Measurements from ENCODE around the gene ABCF2. TPM values are rescaled to one million over a fixed set of nuclear protein-coding genes. Genes with fewer than 3 reads are reported as not detected.

Gene ABCF2
- total RNA-seq, 1 donor from 2014 or later: 31.3 TPM

DNA sequence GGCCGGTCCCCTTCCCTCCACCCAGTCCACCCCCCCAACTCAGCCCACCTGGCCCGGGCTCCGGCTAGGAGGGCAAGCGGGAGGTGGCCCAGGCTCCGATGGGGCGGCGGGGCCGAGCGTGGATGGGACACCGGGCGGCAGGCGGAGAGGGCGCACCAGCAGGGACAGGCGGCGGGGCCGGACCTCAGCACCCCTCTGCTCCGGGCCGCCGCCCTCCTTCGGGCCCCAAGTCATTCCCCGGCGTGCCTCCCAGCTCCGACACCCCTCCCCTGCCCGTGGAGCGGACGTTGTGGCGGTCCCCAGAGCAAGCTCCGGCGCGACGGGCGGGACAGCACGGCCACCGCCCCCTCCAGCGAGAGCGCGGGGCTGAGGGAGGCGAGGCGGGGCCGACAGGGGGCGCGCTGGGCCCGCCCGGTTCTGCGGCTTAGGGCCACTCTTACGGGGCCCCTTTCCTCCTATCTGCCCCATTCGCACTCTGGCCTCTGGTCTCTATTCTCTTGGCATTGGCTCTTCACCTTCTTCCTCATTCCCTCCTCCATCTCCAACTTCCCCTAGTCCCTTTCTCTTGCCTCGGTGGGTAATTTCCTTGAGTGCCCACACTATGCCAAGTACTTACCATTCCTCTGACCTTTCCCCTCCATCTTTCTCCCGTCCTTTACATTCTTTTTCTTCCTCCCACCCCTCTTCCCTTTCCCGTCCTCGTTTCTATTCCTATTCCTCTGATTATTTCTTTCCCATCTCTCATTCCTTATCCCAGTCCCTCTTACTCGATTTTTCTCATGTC, 58.8 kb downstream of the ABCF2 start:
- Histone ChIP-seq H3K9ac (no peak overlapping the region), H3K27ac (no peak overlapping the region), H2AFZ (replicated peaks) (peak overlapping the region; percentile 90), H3F3A (ENCODE audit: low read depth) (peaks cover 22% of the 10 kb centered on the region), H3K79me2 (ENCODE audit: low read depth) (no peaks in the 10 kb centered on the region), H3K36me3 (no peaks in the 10 kb centered on the region), H3K4me3 (peak overlapping the region; percentile 64), H3K9me3 (ENCODE audit: low read depth) (no peaks in the 10 kb centered on the region), H3K27me3 (peaks cover 99% of the 10 kb centered on the region), H4K20me1 (ENCODE audit: low read depth) (peaks cover 24% of the 10 kb centered on the region), H3K4me1 (peaks cover 10% of the 10 kb centered on the region), H3K4me2 (peak overlapping the region; percentile 97)
- H3K4me3 Mint-ChIP-seq: peak overlapping the region; percentile 71
- peak; percentile 78 for DNase-seq (ENCODE audit: low spot score)
- H3K27ac Mint-ChIP-seq: no peak overlapping the region
- H3K4me1 Mint-ChIP-seq: peaks cover 11% of the 10 kb centered on the region
- peaks cover 5% of the 10 kb centered on the region for H3K9me3 Mint-ChIP-seq
- peaks cover 45% of the 10 kb centered on the region for H3K27me3 Mint-ChIP-seq (ENCODE audit: insufficient read depth, low read depth)
- peak; percentile 72 for TF ChIP-seq EZH2phosphoT487 (IDR thresholded peaks at IDR 0.05)
- no peak for TF ChIP-seq EZH2 (IDR thresholded peaks at IDR 0.05)
- TF ChIP-seq, protein P1, sequence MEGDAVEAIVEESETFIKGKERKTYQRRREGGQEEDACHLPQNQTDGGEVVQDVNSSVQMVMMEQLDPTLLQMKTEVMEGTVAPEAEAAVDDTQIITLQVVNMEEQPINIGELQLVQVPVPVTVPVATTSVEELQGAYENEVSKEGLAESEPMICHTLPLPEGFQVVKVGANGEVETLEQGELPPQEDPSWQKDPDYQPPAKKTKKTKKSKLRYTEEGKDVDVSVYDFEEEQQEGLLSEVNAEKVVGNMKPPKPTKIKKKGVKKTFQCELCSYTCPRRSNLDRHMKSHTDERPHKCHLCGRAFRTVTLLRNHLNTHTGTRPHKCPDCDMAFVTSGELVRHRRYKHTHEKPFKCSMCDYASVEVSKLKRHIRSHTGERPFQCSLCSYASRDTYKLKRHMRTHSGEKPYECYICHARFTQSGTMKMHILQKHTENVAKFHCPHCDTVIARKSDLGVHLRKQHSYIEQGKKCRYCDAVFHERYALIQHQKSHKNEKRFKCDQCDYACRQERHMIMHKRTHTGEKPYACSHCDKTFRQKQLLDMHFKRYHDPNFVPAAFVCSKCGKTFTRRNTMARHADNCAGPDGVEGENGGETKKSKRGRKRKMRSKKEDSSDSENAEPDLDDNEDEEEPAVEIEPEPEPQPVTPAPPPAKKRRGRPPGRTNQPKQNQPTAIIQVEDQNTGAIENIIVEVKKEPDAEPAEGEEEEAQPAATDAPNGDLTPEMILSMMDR (IDR thresholded peaks at IDR 0.05): peak; percentile 77
- H3K36me3 Mint-ChIP-seq: no peaks in the 10 kb centered on the region

DNA sequence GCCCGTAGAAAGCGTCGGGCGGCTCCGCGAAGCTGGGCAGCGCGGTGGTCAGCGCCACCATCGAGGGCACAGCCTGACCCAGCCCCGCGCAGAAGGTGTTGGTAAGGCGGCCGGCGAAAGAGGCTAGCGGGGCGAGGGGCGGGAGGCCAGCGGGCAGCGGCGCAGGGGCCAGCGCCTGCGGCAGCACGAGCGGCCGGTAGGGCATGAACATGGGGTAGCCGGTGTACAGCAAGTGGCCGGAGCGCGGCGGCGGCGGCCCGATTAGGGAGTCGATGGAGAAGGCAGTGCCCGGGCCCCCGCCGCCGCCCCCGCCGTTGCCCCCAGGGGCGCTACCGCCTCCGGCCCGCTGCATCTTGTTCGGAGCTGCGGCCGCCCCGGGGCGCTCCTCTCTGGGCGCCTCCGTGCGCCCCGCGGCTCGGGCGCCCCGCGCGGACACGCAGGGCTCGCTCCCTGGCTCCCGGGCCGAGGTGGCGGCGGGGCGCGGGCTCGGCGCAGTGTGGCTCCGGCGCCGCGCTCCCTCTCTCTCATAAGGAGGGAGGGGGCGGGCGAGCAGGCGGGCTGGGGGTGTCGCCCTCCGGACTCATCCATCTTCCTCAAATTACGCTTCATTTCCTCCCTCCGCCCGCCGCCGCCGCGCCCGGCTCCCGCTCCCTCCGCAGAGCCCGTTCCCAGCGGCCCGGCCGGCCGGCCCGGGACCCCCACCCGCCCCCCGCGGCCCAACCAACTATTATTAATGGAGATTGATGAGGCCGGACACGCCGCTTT, 59.6 kb downstream of the ABCF2 start, which contains the start of gene GBX1:
Gene GBX1 (minus strand): TSS at position 498 of the 765 bp plus-strand sequence. CDS start 146 bp downstream, at position 352.
- Histone ChIP-seq H3K4me3 (peak within 1 kb of the TSS; percentile 64), H3K4me2 (peak within 1 kb of the TSS; percentile 97), H2AFZ (replicated peaks) (peak within 1 kb of the TSS; percentile 90), H3K27ac (no peak within 1 kb of the TSS), H3K36me3 (no peaks in the 10 kb centered on the region), H3K9me3 (ENCODE audit: low read depth) (no peaks in the 10 kb centered on the region), H4K20me1 (ENCODE audit: low read depth) (peaks cover 24% of the 10 kb centered on the region), H3K79me2 (ENCODE audit: low read depth) (no peaks in the 10 kb centered on the region), H3K27me3 (peaks cover 100% of the 10 kb centered on the region), H3K9ac (no peak within 1 kb of the TSS), H3K4me1 (peaks cover 10% of the 10 kb centered on the region), H3F3A (ENCODE audit: low read depth) (peaks cover 22% of the 10 kb centered on the region)
- H3K36me3 Mint-ChIP-seq: no peaks in the 10 kb centered on the region
- TF ChIP-seq EZH2phosphoT487 (IDR thresholded peaks at IDR 0.05): peak; percentile 78
- peak; percentile 82 for TF ChIP-seq EZH2 (IDR thresholded peaks at IDR 0.05)
- TF ChIP-seq, protein P1 (IDR thresholded peaks at IDR 0.05): peak; percentile 27
- H3K9me3 Mint-ChIP-seq: no peaks in the 10 kb centered on the region
- H3K4me3 Mint-ChIP-seq: peak within 1 kb of the TSS; percentile 77
- H3K4me1 Mint-ChIP-seq: peaks cover 10% of the 10 kb centered on the region
- peaks cover 40% of the 10 kb centered on the region for H3K27me3 Mint-ChIP-seq (ENCODE audit: insufficient read depth, low read depth)
- DNase-seq (ENCODE audit: low spot score): peak; percentile 75
- no peak within 1 kb of the TSS for H3K27ac Mint-ChIP-seq

DNA sequence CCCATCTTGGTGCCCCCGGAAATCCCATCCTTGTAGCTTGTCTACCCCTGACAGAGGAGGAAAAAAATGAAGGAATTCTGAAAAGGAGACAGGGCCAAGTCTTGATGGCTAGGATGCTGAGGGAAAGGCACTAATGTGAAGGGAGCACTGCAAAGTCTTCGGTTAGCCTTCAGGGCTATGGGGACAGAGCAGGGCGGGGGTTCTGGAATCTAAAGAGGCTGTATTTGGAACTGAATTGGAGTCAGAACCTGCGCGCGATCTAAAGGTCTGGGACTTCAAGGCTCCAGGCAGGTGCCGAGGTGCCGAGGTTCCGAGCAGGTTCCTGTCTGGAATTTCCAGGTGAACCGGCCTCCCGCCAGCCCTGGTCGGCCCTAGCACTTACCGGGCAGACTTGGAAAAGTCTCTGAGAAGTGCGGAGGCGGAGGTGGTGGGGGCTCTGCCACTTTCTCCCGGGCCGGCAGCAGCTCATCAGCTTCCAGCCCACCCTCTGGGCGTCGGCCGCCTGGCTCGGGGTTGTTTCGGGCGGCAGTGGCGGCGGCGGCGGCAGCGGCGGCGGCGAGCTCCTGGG, 60.3 kb downstream of the ABCF2 start:
- H3K4me1 Mint-ChIP-seq: peaks cover 7% of the 10 kb centered on the region
- no peaks in the 10 kb centered on the region for H3K9me3 ChIP-seq (ENCODE audit: low read depth)
- H3K27me3 ChIP-seq: peaks cover 100% of the 10 kb centered on the region
- peak; percentile 94 for TF ChIP-seq EZH2phosphoT487 (IDR thresholded peaks at IDR 0.05)
- TF ChIP-seq EZH2 (IDR thresholded peaks at IDR 0.05): peak; percentile 96
- TF ChIP-seq, protein P1 (IDR thresholded peaks at IDR 0.05): no peak
- H3K36me3 Mint-ChIP-seq: no peaks in the 10 kb centered on the region
- no peak for DNase-seq (ENCODE audit: low spot score)
- H3K36me3 ChIP-seq: no peaks in the 10 kb centered on the region
- no peak overlapping the region for H3K27ac ChIP-seq
- H3K4me3 Mint-ChIP-seq: peak overlapping the region; percentile 77
- no peak overlapping the region for H3K9ac ChIP-seq
- peaks cover 24% of the 10 kb centered on the region for H4K20me1 ChIP-seq (ENCODE audit: low read depth)
- H3K27ac Mint-ChIP-seq: no peak overlapping the region
- H3K9me3 Mint-ChIP-seq: no peaks in the 10 kb centered on the region
- peaks cover 10% of the 10 kb centered on the region for H3K4me1 ChIP-seq
- H2AFZ ChIP-seq (replicated peaks): peak overlapping the region; percentile 90
- peak overlapping the region; percentile 97 for H3K4me2 ChIP-seq
- H3K79me2 ChIP-seq (ENCODE audit: low read depth): no peaks in the 10 kb centered on the region
- H3F3A ChIP-seq (ENCODE audit: low read depth): peaks cover 18% of the 10 kb centered on the region
- peaks cover 34% of the 10 kb centered on the region for H3K27me3 Mint-ChIP-seq (ENCODE audit: insufficient read depth, low read depth)
- H3K4me3 ChIP-seq: peak overlapping the region; percentile 64

MicroRNAs encoded within 50 kb of the gene (microRNA counts, 767-probe panel; counts per million panel counts)
- 460 counts per million, percentile 90 among the panel's probes with 10 or more counts for microRNA hsa-miR-671-3p
- 460 counts per million, percentile 90 among the panel's probes with 10 or more counts for microRNA hsa-miR-671-5p

Other genes with a start within 250 kb of the ABCF2 start
- gene KCNH2, start 248.9 kb downstream of the ABCF2 start, total RNA-seq (ENCODE audit: low replicate concordance): 2.6 and 11.1 TPM in 2 replicates
- gene NOS3, start 236.2 kb downstream of the ABCF2 start, total RNA-seq (ENCODE audit: low replicate concordance): 1.3 and 11.0 TPM in 2 replicates
- gene ATG9B, start 202.7 kb downstream of the ABCF2 start, total RNA-seq (ENCODE audit: low replicate concordance): 0.43 and 1.8 TPM in 2 replicates
- 7.9 and 19.9 TPM in 2 replicates for gene ABCB8, start 198.8 kb downstream of the ABCF2 start, total RNA-seq (ENCODE audit: low replicate concordance)
- gene ASIC3, start 178.7 kb downstream of the ABCF2 start, total RNA-seq (ENCODE audit: low replicate concordance): 1.6 TPM in 1 of 2 replicates, not detected in the other
- gene CDK5, start 169.3 kb downstream of the ABCF2 start, total RNA-seq (ENCODE audit: low replicate concordance): 8.1 and 10.3 TPM in 2 replicates
- 26.1 and 85.7 TPM in 2 replicates for gene SLC4A2, start 167.6 kb downstream of the ABCF2 start, total RNA-seq (ENCODE audit: low replicate concordance)
- gene FASTK, start 146.4 kb downstream of the ABCF2 start, total RNA-seq (ENCODE audit: low replicate concordance): 22.4 and 71.0 TPM in 2 replicates
- 6.0 and 49.4 TPM in 2 replicates for gene TMUB1, start 143.7 kb downstream of the ABCF2 start, total RNA-seq (ENCODE audit: low replicate concordance)
- gene AGAP3, start 140.7 kb downstream of the ABCF2 start, total RNA-seq (ENCODE audit: low replicate concordance): 38.9 and 73.0 TPM in 2 replicates
- gene GBX1, start 59.5 kb downstream of the ABCF2 start, total RNA-seq (ENCODE audit: low replicate concordance): not detected in 2 replicates
- not detected in 2 replicates for gene ASB10, start 40.0 kb downstream of the ABCF2 start, total RNA-seq (ENCODE audit: low replicate concordance)
- gene H2BK1, start 16.7 kb downstream of the ABCF2 start, total RNA-seq (ENCODE audit: low replicate concordance): not detected in 2 replicates
- 8.8 and 18.3 TPM in 2 replicates for gene CHPF2, start 5.3 kb upstream of the ABCF2 start, total RNA-seq (ENCODE audit: low replicate concordance)
- 11.0 and 23.6 TPM in 2 replicates for gene SMARCD3, start 21.5 kb upstream of the ABCF2 start, total RNA-seq (ENCODE audit: low replicate concordance)
- gene NUB1, start 114.6 kb upstream of the ABCF2 start, total RNA-seq (ENCODE audit: low replicate concordance): 56.3 and 61.7 TPM in 2 replicates
- gene WDR86, start 182.8 kb upstream of the ABCF2 start, total RNA-seq (ENCODE audit: low replicate concordance): 15.0 and 33.0 TPM in 2 replicates
- gene CRYGN, start 212.9 kb upstream of the ABCF2 start, total RNA-seq (ENCODE audit: low replicate concordance): 1.1 TPM in 1 of 2 replicates, not detected in the other

All from neural progenitor cell (in vitro differentiated cells).